SHP77 treated with DMSO at 0.1 percent for 48 hours (cell line): ENCODE data around the gene SYNJ1.
"Not testable (repeated sequence)": the region's sequence is repeated elsewhere in the genome, so short reads cannot be mapped to it uniquely, and the experiment has no call there.

ENCODE experiments used
- DNase-seq: peaks from one replicate; lab custom pipeline; 2025; lab: John Stamatoyannopoulos, UW

SYNJ1 gene

DNA sequence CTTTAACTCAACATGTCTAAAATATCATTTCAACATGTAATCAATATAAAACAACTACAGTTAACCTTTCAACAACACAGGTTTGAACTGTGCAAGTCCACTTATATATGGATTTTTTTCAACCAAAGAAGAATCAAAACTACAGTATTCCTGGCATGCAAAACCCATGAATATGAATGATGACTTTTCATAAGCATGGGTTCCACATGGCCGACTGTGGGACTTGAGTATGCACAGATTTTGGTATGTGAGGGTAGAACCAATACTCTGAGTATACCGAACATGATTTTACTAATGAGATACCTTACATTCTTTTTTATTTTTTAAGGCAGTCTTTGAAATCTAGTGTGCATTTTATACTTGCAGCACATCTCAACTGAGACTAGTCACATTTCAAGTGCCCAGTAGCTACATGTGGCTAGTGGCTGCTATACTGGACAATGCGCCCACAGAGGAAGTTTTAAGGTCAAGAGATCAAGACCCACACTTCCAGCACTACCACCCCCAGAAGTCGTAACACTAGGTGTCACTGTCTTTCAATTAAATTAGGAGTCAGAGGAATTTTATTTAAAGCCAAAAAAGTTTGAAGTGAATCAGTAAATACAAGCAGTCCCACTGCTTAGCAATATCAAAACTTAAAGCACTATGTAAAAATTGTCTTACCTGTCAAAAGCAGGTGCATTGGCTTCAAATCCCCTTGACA, 40.0 kb downstream of the SYNJ1 start:
- DNase-seq = no peak

DNA sequence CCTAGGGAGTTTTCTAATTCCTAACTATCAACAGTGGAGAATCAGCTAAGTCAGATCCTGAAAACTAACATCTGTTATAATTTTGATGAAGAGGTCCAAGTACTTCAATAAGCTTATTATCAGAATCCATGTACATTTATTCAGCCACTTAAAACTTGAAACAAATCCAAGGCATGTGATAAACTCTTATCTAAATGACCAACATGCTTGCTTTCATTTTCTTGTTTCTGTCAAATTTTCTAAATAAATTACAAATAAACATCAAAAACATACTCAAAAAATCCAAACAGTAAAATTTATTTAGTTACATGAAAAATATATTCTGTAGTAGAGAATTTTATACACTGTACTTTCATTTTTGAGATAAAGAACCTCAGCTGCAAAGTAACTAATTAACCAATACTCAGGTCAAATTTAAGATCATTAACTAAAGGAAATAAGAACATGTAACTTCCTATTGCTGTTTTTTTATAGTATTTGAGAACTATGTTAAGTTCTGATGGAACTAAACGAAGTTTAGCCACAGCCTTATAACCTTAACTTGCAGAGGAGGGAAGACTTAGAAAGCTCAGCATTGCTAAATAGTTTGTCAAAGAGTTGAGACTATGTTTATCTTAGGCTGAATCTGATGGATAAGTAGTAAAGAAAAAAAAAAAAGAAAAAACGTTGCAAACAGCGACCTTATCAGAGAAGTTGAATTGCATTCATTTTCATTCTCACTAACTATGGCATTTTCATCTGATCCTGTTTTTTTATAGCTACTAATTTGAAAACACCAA, 44.9 kb downstream of the SYNJ1 start:
- DNase-seq = no peak

DNA sequence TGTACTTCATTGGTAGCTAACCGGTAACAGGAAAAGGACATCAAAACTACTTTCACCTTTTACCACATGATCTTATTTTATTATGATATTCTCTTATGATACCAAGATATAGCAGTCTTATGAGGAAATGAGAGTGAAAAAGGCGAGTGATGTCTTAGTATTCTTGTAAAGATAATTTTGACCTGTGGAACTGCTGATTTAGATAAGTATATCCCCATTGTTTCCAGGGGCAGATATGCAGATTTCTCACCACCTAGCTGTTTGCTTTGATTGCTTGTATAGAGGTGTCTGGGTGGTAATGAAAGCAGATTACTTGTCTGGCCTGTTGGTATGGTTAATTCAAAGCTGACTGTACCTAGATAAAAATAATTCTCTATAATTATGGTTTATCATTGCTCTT, 53.1 kb downstream of the SYNJ1 start:
- no peak for DNase-seq

DNA sequence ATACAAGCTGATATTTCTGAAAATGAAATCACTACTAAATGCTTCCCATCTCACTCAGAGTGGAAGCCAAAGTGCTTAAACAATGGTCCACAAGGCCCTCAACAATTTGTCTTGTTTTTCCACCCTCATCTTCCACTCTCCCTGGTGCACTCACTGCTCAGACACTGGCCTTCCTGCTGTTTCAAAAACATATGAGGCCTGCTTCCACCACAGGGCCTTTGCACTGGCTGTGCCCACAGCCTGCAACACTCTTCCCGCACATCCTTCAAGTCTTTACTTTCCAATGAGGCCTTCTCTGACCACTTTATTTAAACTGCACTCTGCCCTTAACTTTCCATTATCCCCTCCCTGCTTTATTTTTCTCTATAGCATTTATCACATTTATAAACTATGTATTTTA, 53.8 kb downstream of the SYNJ1 start:
- DNase-seq = no peak

DNA sequence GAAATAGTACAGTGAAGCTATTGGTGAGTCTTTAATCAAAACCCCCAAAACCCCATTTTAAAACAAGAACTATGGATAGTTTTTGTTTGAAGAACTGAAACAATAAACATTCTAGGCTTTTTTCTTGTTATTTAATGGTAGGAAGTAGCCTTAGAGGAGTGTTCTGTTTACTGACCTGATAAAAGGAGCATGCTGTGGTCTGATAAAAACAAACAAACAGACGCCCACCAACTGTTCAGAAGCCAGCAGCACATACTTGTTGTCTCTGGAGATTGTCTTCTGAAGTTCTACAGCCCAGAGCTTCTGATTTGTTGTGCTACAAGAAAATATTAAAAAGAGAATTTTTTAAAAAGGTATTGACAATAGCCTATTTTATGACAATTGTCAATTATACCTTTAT, 61.6 kb downstream of the SYNJ1 start:
- no peak for DNase-seq

DNA sequence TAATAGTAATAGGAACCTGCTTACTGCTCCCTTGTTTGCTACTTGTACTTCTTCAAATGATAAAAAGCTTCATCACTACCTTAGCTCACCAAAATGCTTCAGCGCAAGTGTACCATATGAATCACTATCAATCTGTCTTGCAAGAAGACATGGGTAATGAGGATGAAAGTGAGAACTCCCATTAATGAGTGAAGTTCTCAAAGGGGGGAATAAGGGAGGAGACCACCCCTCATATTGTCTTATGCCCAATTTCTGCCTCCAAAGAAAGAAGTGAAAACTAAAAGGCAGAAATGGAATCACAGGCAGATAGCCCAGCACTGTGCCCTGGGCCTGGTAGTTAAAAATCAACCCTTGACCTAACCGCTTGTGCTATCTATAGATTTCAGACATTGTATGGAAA, 63.7 kb downstream of the SYNJ1 start:
- not testable (repeated sequence) for DNase-seq

DNA sequence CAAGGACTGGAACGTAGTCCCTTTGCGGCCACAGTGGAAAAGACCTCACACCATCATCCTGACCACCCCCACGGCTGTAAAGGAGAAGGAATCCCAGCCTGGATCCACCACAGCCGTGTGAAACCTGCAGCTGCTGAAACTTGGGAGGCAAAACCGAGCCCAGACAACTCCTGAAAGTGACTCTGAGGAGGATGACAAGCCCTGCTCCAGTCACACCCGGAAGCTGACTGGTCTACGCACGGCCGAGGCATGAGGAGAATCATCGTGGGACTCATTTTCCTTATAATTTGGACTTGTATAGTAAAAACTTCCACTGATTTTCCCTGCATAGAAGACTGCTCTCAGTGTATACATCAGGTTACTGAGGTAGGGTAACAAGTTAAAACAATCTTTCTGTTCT, 65.8 kb downstream of the SYNJ1 start:
- not testable (repeated sequence) for DNase-seq

DNA sequence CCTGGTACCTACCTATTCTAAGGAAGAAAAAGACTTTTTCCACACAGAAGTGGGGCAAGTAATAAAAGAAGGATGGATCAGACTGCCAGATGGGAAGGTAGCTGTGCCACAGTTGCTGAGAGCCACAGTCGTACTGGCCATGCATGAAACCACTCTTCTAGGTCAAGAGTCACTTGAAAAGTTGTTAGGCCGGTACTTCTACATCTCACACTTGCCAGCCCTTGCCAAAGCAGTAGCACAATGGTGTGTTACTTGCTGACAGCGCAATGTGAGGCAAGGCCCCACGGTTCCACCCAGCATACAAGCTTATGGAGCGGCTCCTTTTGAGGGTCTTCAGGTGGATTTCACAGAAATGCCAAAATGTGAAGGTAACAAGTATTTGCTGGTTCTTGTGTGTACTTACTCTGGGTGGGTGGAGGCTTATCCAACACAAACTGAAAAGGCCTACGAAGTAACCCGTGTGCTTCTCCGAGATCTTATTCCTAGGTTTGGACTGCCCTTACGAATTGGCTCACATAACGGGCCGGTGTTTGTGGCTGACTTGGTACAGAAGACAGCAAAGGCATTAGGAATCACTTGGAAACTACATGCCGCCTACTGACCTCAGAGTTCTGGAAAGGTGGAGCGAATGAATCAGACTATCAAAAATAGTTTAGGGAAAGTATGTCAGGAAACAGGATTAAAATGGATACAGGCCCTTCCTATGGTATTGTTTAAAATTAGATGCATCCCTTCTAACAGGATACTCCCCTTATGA, 66.6 kb downstream of the SYNJ1 start:
- DNase-seq = not testable (repeated sequence)

DNA sequence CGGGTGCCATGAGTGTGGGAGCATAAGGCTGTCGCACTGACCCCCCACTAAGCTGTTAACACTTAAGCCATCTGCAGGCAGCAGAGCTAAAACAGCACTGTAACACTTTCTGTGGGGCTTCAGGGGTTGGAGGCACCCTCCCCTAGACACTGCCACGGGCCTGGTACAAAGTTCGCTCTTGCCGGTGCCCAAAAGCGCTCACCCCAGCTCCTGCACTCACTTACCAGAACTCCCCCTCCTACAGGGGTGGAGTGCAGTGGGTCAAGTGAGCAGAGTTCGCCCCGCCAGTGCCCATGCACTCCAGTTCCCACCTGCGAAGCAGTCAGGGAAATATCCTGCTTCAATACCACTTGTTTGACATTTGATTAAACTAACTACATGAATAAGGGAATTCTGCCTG, 69.3 kb downstream of the SYNJ1 start:
- DNase-seq = no peak

DNA sequence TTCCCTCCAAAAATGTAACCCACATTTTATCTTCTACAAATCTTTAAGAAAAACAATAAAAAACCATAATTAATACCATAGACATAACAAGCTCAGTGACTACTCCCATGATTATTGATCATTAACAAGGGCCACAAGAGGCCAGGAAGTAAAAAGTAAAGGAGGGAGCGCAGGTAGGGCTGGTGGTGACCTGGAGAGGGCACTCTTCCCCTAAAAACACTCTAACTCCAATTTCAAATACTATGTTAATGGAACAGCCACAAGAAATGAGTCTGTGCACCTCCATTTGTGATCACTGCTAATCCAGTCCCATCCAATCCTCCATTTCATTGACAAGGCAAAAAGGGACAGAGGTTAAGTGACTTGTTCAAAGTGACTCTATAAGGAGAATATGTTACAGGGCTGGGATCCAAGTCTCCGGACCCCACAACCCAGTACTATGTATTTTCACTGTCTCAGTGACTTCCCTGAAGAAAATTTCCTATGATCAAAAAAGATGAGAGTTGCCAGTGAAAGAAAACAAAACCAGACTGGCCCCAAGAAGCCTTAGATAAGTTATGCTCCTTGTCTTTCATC, 74.4 kb downstream of the SYNJ1 start:
- no peak for DNase-seq

DNA sequence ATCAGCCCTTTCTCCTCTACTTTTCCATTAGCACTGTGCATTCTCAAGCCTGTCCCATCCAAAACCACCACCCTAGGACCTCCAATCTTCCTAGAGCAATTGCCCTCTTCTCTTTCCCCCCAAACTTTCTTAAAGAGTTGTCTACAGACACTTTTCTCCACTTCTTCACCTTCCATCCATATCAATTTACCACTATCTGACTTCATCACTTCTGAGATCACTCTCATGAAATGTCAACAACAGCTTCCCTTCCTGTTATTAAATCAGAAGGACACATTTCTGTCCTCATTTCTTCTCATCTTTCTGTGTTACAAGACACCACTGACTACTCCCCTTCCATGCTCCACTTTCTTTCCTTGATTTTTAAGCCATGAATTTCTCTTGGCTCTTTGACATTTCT, 79.6 kb downstream of the SYNJ1 start:
- DNase-seq = no peak

DNA sequence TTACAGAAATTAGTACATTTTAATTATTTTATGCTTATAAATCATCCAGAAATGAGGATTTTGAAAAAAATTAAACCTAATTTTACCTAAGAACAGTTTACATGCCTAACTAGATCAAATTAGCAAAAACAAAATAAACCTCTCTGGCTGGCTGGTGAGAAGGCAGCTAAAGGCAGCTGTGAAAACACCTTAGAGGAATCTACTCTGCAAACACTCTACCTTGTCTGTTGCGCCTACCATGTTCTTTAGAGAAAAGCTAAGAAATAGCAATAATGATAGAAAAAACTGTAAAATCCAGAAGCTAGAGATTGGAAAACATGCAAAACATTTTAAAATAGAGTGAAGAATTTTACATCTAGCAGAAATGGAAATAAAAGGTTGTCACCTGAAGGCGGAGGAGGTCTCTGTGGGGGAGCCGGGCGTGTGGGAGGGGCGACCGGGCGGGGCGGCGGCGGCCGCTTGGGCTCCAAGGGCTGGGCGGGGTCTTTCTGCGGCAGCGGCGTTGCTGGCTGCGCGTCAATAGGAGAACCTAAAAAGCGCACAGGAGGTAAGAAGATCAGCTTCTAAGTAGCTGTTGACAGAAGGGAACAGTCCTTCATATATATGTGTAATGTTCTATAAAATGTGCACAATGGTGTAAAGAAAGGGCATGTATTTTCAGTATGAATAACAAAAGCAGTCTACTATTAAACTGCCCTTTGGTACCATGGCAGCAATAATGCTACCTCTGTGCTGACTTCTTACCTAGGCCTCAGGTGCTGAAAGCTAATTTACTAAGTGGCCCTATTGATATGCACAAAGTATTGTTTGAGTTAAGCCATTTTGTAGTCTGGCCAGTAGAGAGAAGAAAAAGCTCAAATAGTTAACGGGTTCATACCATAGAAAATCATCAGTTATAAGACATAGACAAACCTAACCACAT, 82.3 kb downstream of the SYNJ1 start:
- no peak for DNase-seq

DNA sequence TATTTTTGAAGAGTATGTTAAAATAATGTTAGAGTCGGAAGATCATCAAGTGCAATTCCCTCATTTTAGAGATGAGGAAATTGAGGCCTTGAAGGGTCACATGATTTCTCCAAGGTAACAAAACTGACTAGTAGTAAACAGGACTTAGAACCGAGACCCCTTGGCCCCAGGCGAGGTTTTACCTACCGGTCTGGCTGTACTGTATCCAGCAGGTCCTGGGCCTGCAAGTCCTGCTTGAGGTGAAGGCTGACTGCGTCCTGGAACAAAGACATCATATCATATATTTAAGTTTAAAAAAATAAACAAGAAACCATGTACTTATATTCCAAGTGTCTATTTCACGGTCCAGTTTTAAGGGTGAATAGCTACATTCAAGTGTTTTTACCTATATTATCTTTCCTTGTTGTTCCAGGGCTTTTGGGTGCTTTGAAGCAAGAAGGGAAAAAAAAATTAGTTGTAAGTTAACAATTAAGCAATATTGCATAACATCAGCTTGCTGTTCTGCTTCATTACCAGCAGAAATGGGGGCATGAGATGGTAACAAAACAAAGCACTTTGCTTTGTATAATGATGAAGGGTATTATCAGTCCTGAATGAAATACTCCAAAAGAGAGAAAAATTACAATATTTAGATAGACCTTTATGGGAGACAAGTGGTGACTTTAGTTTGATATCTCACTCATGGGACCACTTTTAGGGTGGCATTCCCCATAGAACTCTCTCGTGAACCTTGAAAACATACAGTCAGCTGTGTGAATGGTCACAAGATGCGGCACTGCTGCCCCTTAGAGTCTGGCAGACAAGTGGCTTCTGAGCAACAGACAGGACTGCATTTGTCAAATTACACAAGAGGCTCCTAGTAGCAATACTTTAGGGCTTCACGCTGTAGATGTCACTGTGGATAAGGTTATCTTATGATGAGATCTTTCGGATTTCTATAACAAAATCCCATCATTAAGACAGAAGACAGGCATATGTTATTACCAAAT, 85.8 kb downstream of the SYNJ1 start:
- DNase-seq = no peak

DNA sequence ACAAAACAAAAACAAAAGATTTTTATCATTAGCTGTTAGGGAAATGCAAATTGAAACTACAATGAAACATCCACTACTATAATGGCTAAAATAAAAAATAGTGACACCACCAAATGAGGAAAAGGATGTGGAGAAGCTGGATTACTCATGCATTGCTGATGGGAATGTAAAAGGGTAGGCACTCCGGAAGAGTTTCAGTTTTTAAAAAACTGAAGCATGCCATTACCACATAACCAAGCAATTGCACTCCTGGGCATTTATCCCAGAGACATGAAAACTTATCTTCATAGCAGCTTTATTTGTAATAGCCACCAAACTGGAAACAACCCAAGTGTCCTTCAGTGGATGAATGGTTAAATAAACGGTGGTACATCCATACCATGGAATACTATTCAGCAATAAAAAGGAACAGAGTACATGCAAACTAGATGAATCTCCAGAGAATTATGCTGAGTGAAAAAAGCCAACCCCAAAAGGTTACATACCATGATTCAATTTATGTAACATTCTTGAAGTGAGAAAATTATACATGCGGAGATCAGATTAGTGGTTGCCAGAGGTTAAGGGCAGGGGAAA, 101.1 kb downstream of the SYNJ1 start:
- DNase-seq = no peak

DNA sequence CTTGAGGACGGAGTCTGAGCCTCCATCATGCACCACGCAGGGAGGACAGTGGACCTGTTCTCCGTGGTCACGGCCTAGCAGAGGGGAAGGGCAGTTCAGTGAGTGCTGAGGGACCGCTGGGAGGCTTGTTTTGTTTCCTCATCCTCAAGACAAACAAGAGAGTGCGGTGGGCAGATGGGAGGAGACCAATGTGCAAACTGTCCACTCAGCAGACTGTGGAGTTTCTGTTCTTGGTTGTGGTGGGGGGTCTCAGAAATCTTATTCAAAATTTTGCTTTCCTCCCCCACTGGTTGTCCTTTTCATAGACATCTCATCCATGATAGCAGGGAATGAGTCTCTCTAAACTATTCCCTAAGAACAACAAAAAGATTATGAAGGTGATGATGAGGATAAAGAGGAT, 109.6 kb downstream of the SYNJ1 start:
- DNase-seq = not testable (repeated sequence)

DNA sequence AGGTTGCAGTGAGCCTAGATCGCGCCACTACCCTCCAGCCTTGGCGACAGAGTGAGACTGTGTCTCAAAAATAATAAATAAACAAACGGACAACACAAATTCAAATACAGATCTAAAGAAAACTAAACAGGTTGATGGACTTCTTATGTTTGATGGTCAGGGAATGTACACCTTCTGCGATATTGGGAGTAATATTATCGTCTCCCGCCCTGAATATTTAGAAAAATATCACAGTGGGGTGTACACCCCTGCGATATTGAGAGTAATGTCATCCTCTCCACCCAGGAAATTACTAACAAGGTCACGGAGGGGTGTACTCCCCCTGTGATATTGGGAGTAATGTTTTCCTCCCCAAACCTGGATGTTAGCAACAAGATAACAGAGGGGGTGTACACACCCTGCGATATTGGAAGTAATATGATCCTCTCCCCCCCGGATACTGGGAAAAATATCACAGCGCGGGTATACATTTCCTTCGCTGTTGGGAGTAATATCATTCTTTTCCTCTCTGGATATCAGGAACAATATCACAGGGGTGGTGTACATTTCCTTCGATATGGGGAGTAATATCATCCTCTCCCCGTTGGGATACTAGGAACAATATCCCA, 114.3 kb downstream of the SYNJ1 start:
- no peak for DNase-seq

DNA sequence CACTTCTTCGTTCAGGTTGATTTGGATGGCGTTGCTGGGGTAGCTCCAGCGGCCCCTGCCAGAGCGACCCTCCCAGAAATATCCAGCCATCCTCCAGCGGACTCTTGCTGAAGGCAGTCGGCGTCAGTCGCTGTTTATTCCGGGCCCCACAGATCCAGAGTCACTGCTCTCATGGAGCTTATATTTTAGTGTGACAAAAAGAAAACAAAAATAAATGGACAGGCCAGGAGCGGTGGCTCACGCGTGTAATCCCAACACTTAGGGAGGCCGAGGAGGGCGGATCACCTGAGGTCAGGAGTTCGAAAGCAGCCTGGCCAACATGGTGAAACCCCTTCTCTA, 114.8 kb downstream of the SYNJ1 start:
- no peak for DNase-seq

DNA sequence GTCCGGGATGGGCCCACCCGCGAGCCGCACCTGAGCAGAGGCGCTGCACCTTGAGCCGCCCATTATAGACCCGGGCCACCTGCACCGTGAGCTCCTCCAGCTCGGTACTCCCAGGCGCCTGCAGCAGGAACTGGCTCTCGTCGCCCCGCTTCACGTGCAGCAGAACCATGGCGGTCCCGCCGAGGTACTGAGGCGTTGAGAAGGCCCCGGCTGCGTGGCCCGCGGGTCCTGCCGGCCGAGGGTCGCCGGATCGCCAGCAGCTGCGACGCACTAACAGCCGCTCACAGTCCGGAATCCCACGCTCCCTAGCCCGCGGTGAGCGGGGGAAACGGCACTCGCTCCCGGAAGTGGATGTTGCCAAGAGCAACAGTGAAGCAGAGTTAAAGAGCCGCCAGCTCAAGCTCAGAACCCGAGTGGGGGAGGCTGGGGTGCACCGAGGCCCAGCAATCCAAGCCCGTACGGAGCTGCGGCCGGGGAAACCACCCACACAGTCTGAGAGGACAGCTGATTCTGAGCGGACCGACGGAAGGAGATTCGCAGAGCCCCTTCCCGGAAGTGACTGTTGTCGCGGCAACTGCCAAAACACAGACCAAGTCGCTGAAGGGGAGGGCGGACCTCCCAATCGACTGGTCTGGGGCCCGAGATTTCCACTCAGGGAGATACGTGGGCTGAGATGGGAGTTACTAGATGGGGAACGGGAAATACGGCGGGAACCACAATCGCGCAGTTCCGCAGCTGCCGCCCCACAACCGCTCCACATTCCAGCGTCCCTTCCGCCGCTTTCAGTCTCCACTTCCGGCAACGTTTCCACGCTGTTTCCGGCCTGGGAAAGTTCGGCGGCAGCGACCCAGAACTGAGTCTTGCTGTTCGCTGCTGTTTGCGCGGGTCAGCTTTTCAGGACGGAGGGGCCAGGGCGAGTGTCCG, 115.5 kb downstream of the SYNJ1 start, which contains the start of gene CFAP298:
Gene CFAP298, minus strand, starts transcription at position 303 of the 924 bp plus-strand sequence. Its CDS starts 134 bp downstream, at position 169.
- DNase-seq = peak; percentile 93
